Measurements from ENCODE around the gene LCE2D.
"Not testable (repeated sequence)": the region's sequence is repeated elsewhere in the genome, so short reads cannot be mapped to it uniquely, and the experiment has no call there.

LCE2D gene

DNA sequence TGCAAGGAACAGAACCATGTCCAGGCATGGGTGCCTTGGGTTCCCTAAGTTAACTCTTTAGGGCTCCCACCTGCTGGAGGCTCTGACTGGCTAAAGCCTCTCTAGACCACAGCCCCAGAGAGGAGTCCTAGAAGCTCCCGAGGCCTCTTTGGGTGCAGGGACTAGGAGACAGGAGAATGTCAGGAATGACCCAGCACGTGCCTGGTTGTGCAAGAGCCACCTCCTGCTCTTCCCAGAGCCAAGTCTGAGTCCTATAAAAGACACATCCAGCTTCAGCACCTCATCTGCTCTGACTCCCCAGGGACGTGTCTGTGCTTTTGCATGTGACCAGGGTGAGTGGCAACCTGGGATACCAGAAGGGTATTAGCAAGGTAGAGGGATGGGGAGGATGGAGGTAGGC is at the start of gene LCE2D:
Gene LCE2D (plus strand): TSS at position 283 of the 400 bp plus-strand sequence. CDS start 726 bp downstream, outside the sequence.
- no peak for DNase-seq

DNA sequence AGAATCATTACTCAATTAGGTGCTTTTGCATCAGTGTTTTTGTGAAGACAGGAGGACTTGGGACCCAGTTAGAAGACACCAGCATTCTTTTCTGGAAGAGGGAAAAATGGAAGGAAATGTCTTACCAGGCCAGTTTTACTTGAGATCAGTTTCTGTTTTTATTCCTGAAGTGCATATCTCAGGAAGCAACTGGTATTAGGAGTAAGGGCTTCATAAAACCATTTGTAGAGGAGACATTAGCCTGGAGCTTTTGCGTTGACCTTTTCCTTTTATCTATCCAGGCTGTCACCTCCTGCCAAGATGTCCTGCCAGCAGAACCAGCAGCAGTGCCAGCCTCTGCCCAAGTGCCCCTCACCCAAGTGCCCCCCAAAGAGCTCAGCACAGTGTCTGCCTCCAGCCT is 49.7 kb upstream of the LCE2D start, which contains the start of gene LCE3B:
Gene LCE3B (plus strand): TSS at position 301 of the 400 bp plus-strand sequence. CDS start 0 bp downstream, at position 301.
- DNase-seq, result no peak

GRCh38 chr1:152621993-152622392 is 41.2 kb upstream of the LCE2D start:
- no peak for DNase-seq

DNA sequence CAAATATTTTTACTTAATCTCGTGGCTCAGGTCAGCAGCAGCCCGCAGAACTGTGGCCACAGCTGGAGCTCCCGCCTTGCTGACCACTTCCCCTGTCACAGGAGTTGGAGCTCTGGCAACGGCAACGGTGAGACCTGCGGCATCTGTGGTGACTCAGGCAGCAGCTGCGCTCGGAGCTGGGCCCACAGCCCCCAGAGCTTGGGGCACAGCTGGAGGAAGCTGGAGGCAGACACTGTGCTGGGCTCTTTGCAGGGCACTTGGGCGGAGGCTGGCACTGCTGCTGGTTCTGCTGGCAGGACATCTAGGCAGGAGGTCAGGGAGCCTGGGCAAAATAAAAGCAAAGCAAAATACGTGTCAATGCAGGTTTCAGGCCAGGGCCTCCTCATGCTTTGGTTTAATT is 40.4 kb upstream of the LCE2D start, which contains the start of gene LCE3A:
Gene LCE3A (minus strand): TSS at position 301 of the 400 bp plus-strand sequence. CDS start 0 bp downstream, at position 301.
- peak; percentile 52 for DNase-seq

- DNase-seq, result no peak
These were observed 39.9 kb upstream of the LCE2D start for GRCh38 chr1:152623203-152623844.

GRCh38 chr1:152626744-152627143 is 36.4 kb upstream of the LCE2D start:
- DNase-seq, result no peak

DNA sequence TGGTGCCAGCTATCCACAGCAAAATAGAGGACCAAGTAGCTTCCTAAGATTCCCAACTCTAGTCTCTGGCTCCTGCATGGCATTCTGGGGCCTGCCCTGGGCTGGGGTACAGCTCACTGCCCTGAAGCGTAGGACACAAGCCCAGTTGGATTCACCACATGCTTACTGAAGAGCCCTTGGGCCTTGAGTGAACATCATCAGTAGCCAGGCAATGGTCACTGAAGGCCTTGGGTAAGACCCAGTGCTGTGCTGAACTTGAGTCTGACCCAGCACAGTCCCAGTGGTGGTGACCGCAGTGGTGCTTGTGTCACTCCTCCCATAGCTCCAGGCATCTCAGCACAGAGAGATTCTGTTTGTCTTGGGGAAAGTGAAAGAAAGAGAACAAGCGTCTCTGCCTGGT is 32.6 kb upstream of the LCE2D start:
- DNase-seq, result no peak

GRCh38 chr1:152640351-152640750 is 22.8 kb upstream of the LCE2D start:
- no peak for DNase-seq

- DNase-seq, result no peak
These were observed 19.2 kb upstream of the LCE2D start for GRCh38 chr1:152643945-152644344.

GRCh38 chr1:152645146-152645545 is 18.0 kb upstream of the LCE2D start:
- DNase-seq, result no peak

- no peak for DNase-seq
These were observed 16.5 kb upstream of the LCE2D start for GRCh38 chr1:152646656-152647055.

GRCh38 chr1:152654110-152654509 is 9.1 kb upstream of the LCE2D start:
- peak; percentile 46 for DNase-seq

GRCh38 chr1:152656459-152656858 is 6.7 kb upstream of the LCE2D start:
- no peak for DNase-seq

GRCh38 chr1:152657677-152658076 is 5.5 kb upstream of the LCE2D start:
- DNase-seq, result no peak

- DNase-seq, result no peak
These were observed 4.5 kb upstream of the LCE2D start for GRCh38 chr1:152658649-152659048.

- DNase-seq, result not testable (repeated sequence)
These were observed 3.0 kb downstream of the LCE2D start for GRCh38 chr1:152666171-152666570.

- no peak for DNase-seq
These were observed 4.5 kb downstream of the LCE2D start for GRCh38 chr1:152667648-152668047.

GRCh38 chr1:152673016-152673415 is 9.8 kb downstream of the LCE2D start:
- DNase-seq, result no peak

- not testable (repeated sequence) for DNase-seq
These were observed 11.8 kb downstream of the LCE2D start, which contains the start of gene LCE2C for GRCh38 chr1:152674983-152675382. Gene LCE2C, plus strand, starts transcription at chr1:152675279. Its CDS starts 737 bp downstream, at chr1:152676016.

DNA sequence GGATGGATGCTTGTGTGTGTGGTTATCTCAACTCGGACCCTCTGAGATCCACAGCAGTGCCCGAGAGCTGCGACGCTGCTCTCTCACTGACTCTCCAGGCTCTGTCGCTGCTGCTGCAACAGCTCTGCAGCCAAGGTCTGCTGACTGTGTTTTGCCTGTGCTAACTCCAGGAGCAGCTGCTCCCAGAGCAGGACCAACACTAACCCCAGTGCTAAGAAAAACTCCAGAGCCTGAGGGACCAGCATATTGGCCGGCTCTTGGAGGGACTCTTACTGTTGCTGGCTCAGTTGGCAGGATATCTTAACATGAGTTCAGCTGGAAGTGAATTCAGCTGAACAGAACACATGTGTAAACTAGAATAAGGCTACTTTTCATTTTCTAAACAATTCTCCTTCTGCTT is 16.3 kb downstream of the LCE2D start:
- DNase-seq, result no peak

DNA sequence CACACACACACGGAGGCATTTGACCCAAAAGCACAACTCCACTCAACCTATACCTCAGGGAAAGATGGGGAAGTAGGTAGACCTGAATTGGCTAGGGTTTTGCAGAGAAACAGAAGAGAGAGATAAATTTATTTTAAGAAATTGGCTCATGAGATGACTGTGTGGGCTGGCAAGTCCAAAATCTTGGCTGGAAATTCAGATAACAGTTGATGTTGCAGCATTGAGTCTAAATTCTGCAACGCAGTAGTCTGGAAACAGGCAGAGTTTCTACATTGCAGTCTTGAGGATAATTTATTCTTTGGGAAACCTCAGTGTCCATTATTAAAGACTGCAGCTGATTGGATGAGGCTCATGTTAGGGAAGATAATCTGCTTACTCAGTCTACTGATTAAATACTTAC is 18.4 kb downstream of the LCE2D start:
- DNase-seq, result no peak

DNA sequence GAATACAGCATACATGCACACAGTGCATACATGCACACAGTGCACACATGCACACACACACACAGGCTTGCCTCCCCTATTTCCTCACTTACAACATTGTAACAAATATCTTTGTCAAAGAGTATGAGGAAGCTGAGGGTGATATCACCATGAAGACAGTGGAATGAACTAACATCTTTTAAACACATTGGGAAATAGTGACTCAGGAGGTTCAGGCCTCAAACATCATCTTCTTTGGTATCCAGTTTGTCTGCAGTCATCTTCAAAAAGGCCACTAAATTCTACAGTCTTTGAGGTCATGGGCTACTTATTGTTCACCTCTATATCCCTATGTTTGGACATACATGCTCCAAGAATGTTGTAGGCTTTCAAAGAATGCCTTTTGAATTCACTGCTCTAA is 20.7 kb downstream of the LCE2D start:
- no peak for DNase-seq

- DNase-seq, result not testable (repeated sequence)
These were observed 22.6 kb downstream of the LCE2D start, which contains the start of gene LCE2B for GRCh38 chr1:152685823-152686222. Gene LCE2B, plus strand, starts transcription at chr1:152686123. Its CDS starts 721 bp downstream, at chr1:152686844.

DNA sequence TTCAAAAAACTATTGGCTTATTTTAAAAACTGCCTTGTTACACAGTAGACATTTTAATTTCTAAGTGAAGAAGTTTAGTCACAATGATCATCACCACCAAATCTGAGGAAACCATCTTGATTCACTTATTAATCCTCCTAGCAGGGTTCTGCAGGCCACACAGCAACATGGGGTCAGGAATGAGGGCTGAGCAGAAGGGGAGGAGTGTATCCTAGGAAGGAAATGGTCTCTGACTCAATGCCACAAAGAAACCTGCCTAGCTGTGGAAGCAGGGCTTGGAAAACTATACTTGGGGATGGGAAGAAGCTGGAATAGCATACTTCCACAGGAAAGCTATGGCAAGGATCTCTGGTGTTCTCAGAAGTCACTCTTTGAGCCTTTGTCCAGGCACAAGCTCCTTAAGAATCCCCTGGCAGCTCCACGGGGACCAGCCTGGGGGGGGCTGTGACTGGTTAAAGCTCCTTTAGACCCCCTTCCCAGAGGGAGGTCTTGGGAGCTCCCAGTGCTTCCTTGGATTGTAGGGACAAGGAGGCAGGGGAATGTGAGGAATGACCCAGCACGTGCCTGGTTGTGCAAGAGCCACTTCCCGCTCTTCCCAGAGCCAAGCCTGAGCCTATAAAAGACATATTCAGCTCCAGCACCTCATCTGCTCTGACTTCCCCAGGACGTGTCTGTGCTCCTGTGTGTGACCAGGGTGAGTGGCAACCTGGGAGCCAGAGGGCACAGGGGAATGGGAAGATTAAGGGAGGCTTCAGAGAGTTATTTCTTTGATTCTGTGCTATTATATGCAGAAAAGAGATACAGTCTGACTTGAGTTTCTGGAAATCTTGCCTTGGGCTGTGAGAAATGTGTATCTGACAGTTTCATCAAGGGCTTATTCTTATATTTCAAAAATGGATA is 34.8 kb downstream of the LCE2D start, which contains the start of gene LCE2A:
Gene LCE2A (plus strand): TSS at position 645 of the 900 bp plus-strand sequence. CDS start 557 bp downstream, outside the sequence.
- DNase-seq, result no peak

All from KG1 (cell line).